HG03469 (cell line): ENCODE data around the gene LINGO1.

Experiments used
- ATAC-seq: cut with Tn5 transposase; IDR thresholded peaks from one replicate; pipeline ENCODE4 v1.9.1; 2021; ENCODE audit warnings: mild to moderate bottlenecking, moderate library complexity, moderate number of reproducible peaks; ENCODE audit not compliant: unreplicated experiment

The LINGO1 gene, protein sequence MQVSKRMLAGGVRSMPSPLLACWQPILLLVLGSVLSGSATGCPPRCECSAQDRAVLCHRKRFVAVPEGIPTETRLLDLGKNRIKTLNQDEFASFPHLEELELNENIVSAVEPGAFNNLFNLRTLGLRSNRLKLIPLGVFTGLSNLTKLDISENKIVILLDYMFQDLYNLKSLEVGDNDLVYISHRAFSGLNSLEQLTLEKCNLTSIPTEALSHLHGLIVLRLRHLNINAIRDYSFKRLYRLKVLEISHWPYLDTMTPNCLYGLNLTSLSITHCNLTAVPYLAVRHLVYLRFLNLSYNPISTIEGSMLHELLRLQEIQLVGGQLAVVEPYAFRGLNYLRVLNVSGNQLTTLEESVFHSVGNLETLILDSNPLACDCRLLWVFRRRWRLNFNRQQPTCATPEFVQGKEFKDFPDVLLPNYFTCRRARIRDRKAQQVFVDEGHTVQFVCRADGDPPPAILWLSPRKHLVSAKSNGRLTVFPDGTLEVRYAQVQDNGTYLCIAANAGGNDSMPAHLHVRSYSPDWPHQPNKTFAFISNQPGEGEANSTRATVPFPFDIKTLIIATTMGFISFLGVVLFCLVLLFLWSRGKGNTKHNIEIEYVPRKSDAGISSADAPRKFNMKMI

DNA sequence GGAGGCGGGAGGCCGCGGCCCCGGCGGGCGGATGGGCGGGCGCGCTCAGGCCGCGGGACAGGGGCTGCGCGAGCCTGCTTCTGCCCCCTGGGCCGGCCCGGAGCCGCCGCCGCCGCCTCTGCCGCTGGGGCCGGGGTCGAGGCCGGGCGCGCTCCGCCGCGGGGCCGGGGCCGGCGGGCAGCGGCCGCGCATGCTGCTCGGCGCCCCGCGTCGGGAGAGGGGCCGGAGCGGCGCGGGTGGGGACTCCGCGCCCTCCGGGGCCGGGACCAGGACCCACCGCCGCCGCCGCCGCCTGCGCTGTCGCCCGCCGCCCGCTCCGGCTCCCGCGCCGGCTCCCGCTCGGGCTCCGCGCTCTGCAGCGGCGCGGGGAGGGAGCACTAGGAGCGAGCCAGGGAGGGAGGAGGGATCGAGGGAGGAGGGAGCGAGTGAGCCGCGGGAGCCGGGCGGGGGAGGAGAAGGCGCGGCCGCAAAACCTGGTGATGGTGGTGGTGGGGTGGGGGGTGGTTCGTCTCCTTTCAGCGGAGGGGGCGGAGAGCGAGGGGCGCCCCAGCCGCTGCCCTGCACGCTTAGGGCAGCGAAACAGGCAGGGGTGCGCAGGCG is at the start of gene LINGO1:
TSS of gene LINGO1 (minus strand) at position 379 of the 600 bp plus-strand sequence. CDS start 597 bp downstream, outside the sequence.
- no peak for ATAC-seq

GRCh38 chr15:77681362-77681761 is 48.6 kb upstream of the LINGO1 start:
- ATAC-seq, result no peak

- ATAC-seq, result no peak
These were observed 44.1 kb upstream of the LINGO1 start for GRCh38 chr15:77676569-77677375.

DNA sequence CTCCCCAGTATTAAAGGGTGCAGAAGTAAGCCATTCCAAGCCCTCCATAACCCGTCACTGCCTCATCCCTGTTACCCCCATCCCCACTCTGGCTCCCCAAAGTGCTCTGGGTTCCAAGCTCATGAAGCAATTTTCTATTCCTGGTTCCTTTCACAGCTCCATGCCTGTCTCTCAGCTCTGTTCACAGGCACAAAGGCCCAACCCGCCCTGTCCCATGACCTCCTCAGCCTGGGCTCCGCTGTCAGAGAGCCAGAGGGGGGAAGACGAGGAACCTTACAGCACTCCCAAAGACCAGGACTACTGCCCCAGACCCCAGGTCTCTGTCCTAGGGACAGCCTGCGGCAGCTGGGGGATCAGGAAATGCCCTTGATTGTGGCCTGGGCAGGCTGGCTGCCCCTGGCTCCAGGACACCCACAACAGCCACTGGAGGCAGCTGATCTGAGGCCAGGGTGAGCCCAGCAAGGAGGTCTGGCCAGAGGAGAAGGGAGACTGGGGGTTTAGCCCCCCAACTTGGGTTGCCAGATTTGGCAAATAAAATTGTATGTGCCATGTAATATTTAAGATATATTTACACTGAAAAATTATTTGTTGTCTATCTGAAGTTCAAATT is 43.2 kb upstream of the LINGO1 start:
- ATAC-seq, result no peak

- no peak for ATAC-seq
These were observed 41.6 kb upstream of the LINGO1 start for GRCh38 chr15:77674327-77674726.

DNA sequence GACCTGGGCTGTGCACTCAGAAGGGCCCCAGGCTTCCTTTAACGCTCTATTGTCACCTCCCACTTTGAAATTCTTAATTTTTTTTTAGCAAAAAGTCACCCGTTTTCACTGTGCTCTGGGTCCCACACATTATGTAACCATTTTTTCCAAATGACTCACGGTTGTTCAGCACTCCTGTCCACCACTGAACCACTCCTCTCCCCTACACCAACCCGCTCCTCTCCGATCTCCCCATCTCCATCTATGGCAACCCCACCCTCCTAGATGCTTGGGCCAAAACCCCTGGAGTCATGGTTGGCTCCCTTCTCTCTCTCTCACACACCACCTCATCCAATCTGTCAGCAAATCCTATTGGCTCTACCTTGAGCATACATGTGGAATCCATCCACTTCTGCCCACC is 41.2 kb upstream of the LINGO1 start:
- ATAC-seq, result no peak

GRCh38 chr15:77672135-77672534 is 39.4 kb upstream of the LINGO1 start:
- ATAC-seq, result no peak

DNA sequence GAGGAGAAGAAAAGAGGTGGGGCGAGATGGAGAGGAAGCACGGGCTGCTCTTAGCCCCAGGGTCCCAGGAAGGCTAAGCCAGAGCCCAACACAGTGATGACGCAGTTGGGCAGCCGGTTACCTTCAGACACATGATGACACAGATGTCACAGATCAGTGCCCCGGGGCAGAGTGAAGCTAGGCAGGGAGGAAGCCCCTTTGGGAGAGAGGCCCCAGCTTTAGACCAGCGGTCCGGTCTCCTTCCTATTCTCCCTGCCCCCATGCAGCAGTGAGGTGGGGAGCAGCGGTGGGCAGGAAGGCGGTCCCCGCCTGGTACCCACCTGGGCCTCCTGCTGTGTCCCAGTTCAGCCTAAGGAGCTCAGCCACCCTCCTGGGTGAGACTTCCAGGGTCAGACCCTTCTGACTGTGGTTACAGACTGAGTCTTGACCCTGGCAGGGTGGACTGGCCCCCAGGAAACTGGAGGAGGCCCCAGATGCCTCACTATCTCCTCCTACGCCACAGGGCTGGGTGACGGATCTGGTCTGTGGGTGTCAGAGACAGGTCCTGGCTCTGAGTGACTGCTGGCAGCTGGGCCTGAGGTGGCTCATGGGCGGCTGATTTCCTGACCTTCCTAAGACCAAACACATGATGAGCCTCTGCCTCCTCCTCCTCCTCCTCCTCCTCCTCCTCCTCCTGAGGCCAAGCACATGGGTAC is 38.8 kb upstream of the LINGO1 start:
- no peak for ATAC-seq

DNA sequence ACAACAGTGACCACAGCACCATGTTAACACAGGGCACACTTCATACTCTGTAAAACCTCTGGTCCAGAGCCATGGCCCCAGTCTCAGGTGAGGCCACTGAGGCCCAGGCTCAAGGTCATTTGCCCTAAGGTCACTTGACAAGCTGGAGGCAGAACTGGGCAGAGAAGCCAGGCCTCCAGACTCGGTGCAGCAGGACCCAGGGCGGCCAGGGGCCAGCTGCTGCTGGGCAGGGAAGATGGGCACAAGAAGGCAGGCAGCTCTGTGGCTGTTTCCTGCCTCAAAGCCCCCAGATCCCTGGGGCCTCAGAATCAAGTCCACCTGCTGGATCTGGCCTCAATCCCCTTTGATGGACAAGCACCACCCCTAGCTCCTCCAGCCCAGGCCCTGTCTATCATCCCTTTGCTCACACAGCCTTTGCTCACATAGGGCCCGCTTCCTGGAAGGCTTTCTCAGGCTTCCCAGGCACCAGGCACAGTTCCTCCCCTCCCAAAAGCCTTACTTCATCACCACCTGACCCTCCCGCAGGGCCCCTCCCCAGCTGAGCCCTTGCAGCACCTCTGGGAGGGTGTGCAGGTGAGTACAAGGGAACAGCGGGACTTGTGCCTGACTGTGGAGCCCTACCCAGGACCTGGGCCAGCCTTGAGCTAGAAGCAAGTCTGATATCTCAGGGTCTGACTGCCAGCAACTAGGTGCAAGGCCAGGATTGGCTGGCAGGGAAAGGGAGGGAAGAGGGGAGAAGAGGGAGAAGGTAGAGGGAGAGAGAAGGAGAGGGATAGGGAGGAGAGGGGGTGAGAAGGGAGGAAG is 38.0 kb upstream of the LINGO1 start:
- ATAC-seq, result no peak

DNA sequence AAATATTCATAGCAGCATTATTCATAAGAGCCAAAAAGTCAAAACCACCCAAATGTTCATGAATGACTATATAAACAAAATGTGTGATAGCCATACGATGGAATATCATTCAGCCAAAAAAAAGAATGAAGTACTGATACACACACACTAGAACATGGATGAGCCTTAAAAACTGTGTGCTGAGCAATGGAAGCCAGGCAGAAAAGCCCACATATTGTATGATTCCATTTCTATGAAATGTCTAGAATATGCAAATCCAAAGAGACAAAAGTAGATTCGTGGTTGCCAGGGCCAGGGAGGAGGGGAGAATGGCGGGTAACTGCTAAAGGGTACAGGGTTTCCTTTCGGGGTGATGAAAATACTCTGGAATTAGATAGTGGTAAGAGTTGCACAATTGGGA is 37.2 kb upstream of the LINGO1 start:
- ATAC-seq, result no peak

DNA sequence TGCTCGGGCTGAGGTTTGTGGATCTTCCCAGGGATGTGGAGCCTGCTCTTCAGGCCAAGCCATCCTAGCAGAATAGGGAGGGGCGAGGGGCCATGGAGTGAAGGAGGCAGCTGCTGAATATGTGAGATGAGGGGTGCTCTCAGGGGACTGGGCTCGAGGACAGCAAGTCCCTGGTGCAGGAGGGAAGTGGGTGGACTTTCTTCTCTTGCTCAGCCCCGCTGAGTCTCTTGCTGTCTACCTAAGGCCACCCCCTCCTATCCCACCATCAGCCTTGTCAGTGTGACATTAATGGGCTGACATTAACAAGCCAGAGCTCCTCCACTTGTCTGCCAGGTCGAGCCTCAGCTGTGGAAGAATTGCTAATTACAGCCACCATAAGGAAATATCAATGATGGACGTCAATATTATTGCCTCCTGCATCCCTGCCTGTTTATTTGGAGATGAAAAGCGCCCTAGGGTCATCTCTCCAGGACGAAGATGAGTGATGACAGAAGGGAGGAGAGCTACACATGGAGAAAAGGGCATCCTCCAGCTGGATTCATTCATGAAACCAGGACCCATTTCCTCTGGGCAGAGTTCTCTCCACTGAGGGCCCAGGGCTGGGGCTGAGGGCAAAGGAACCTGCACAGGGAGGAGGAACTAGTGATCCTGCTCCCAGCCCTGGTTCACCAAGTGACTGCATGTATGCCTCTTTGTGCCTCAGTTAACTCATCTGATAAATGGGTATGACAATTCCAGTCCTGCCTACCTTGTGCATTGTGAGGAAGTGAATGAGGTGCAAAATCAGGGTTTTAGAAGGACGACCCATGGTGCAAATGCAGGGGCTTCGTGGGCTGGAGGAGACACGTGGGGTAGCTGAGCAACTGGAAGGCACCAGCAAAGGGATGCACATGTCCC is 34.9 kb upstream of the LINGO1 start:
- no peak for ATAC-seq

DNA sequence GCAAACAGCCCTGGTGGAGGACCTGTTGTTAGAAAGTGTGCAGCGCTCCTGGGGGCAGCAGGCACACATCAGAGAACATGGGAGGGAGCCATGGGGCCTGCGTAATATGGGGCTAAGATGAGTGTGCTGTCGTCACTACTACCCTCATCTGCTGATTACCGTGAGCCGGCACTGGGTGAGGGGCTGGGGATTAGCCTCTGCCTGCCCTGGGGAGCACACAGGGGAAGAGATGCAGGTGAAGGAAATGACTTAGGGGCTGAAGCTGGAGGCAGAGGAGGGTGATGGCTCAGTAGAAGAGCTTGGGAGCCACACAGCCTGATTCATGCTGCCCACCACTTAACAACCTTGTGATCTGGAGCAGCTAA is 33.6 kb upstream of the LINGO1 start:
- no peak for ATAC-seq

GRCh38 chr15:77665530-77666295 is 33.0 kb upstream of the LINGO1 start:
- no peak for ATAC-seq

GRCh38 chr15:77664428-77664827 is 31.7 kb upstream of the LINGO1 start:
- ATAC-seq, result no peak

DNA sequence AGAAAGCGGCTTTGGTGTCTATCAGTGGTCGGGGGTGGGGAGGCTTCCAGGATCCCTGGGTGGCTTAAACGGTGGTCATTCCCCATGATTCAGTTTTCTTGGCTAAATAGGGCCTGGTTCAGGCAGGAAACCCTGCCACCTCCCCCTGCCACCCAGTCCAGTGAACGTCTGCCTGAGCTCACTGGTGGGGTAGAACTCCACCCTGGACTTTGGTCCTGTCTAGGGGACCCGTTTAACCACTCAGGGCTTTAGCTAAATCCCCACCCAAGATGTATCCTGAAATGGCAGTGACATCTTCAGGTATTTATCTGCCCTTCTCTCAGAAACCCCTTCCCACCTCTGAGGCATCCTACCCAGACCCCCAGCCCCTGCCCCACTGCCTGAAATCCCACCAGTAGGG is 30.5 kb upstream of the LINGO1 start:
- no peak for ATAC-seq

GRCh38 chr15:77659350-77660321 is 26.9 kb upstream of the LINGO1 start:
- no peak for ATAC-seq

DNA sequence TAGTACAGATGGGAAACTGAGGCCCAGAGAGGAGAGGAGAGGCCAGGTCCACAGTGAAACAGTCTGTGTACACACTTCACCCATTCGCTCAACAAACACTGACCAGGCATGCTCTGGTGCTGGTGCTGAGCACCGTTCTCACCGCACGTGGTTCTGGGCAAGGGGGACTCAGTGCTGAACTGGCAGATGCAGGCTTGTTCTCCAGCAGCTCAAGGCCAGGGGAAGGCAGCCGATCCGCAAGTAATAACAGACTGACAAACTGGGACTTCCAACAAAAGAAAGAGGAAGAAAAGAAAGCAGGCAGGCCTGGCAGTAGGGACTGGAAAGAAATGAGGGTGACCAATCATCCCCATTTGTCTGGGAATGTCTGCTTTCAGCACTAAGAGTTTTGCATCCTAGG is 25.6 kb upstream of the LINGO1 start:
- ATAC-seq, result no peak
